ENCODE results near the gene POLG2.

- TF ChIP-seq PHF8 (IDR thresholded peaks at IDR 0.05; ENCODE audit: borderline replicate concordance, low read depth): no peak
- no peak for TF ChIP-seq CTCF (IDR thresholded peaks at IDR 0.05)
Measured at GRCh38 chr17:64442541-64442971, 54.3 kb downstream of the POLG2 start.
